ENCODE measurements around the gene CNPY1. TPM values are rescaled to one million over a fixed set of nuclear protein-coding genes. Genes with fewer than 3 reads are reported as not detected.

The CNPY1 gene
- total RNA-seq, 1 experiment from 2014 or later = not detected

GRCh38 chr7:155483245-155483644, 63.1 kb downstream of the CNPY1 start:
- Histone ChIP-seq H3K79me2 (ENCODE audit: insufficient read depth, low read length) (no peaks in the 10 kb centered on the region), H2AFZ (ENCODE audit: low read length) (no peak overlapping the region), H2BK12ac (ENCODE audit: insufficient read length, low read depth, low read length) (no peak overlapping the region), H3K9me3 (ENCODE audit: control insufficient read depth, low read depth, low read length) (no peaks in the 10 kb centered on the region), H3K23ac (ENCODE audit: insufficient read length, low read depth, low read length) (no peak overlapping the region), H3K27me3 (ENCODE audit: insufficient read depth, low read length) (peaks cover 4% of the 10 kb centered on the region; the same call in 1 of the 2 replicates), H3K4me2 (ENCODE audit: insufficient read depth, insufficient read length, low read length) (no peak overlapping the region), H3K27ac (ENCODE audit: insufficient read length, low read depth, low read length) (no peak overlapping the region), H4K8ac (replicated peaks; ENCODE audit: insufficient read length, low read depth, low read length) (no peak overlapping the region), H3K56ac (ENCODE audit: insufficient read length, low read depth, low read length) (no peak overlapping the region), H4K20me1 (ENCODE audit: control insufficient read depth, insufficient read depth, insufficient read length) (no peaks in the 10 kb centered on the region), H4K5ac (ENCODE audit: insufficient read length, low read depth, low read length) (no peak overlapping the region), H3K9ac (ENCODE audit: extremely low read depth, insufficient read length, low read length) (no peak overlapping the region), H2BK15ac (ENCODE audit: low read depth, low read length) (no peak overlapping the region), H2AK5ac (ENCODE audit: insufficient read length, low read length) (no peak overlapping the region), H3K4me1 (ENCODE audit: insufficient read depth, low read length) (no peaks in the 10 kb centered on the region), H4K91ac (ENCODE audit: insufficient read length, low read depth, low read length) (no peak overlapping the region), H3K14ac (ENCODE audit: insufficient read depth, low read length) (no peak overlapping the region), H3K23me2 (ENCODE audit: insufficient read length, low read depth, low read length, poor library complexity, severe bottlenecking) (no peaks in the 10 kb centered on the region), H3K18ac (ENCODE audit: insufficient read length, low read depth, low read length) (no peak overlapping the region), H3K4ac (ENCODE audit: low read depth, low read length) (no peak overlapping the region), H2BK20ac (ENCODE audit: low read depth, low read length, poor library complexity, severe bottlenecking) (no peak overlapping the region), H2BK5ac (ENCODE audit: insufficient read length, low read length) (no peak overlapping the region), H2BK120ac (ENCODE audit: low read depth, low read length, poor library complexity, severe bottlenecking) (no peak overlapping the region), H3T11ph (ENCODE audit: low read length) (no peak overlapping the region), H3K79me1 (ENCODE audit: insufficient read depth, low read depth, low read length, poor library complexity, severe bottlenecking) (no peaks in the 10 kb centered on the region)
- peaks cover 18 to 21% of the 10 kb centered on the region in 2 experiments for H3K4me1 Mint-ChIP-seq
- WGBS (ENCODE audit: extremely low coverage, insufficient read length, low lambda C conversion rate) = no CpG with 5 or more reads among the region's 13 CpGs
- TF ChIP-seq CTCF (conservative IDR thresholded peaks at IDR 0.05) = no peak
- DNase-seq = no peak
- no peak overlapping the region; a peak in 1 of 5 replicates for H3K4me3 Mint-ChIP-seq
- no peak overlapping the region for H3K27ac Mint-ChIP-seq
- H3K27me3 Mint-ChIP-seq (ENCODE audit: low read depth) = peaks cover 98% of the 10 kb centered on the region
- peaks cover 0 to 7% of the 10 kb centered on the region in 2 experiments; a peak in 3 of 5 replicates for H3K9me3 Mint-ChIP-seq
- peaks cover 0 to 3% (median 0%) of the 10 kb centered on the region in 3 experiments; a peak in 3 of 7 replicates for H3K36me3 Mint-ChIP-seq (ENCODE audit: insufficient read depth in 1 of 3, low read depth in 3 of 3)

All from H9 (cell line).